Kidney (tissue), 14 donors: ENCODE results near the gene TATDN3. TPM values are rescaled to one million over a fixed set of nuclear protein-coding genes. Genes with fewer than 3 reads are reported as not detected.

Source experiments
- DNase-seq, 5 donors: peaks; one replicate each; pipeline ENCODE4 v3.0.0-alpha.2; 2013 to 2020
- FAIRE-seq: peaks from 2 replicates; lab custom pipeline; 2012; peaks lifted over from hg19 to GRCh38; lab: Jason Lieb, UNC
- H3K27ac ChIP-seq, 2 donors: one replicate each; pipeline ENCODE4 v1.7.0; 2013; ENCODE audit warnings: low read depth in 2 of 2, low read length in 2 of 2, inconsistent platforms in 1 of 2
- H3K27me3 ChIP-seq: one replicate; pipeline ENCODE4 v1.7.1; 2013; ENCODE audit warnings: low read length, inconsistent platforms; ENCODE audit not compliant: control insufficient read depth, insufficient read depth
- H3K36me3 ChIP-seq, 3 donors: one replicate each; pipeline versions ENCODE4 v1.7.0 to v1.7.1; 2013; ENCODE audit warnings: low read length in 3 of 3, control low read depth in 1 of 3, inconsistent platforms in 1 of 3; ENCODE audit not compliant: insufficient read depth in 3 of 3, control insufficient read depth in 2 of 3
- H3K4me1 ChIP-seq, 3 donors: one replicate each; pipeline versions ENCODE4 v1.7.0 to v1.7.1; 2013; ENCODE audit warnings: low read length in 3 of 3, inconsistent platforms in 1 of 3, low read depth in 1 of 3; ENCODE audit not compliant: control insufficient read depth in 2 of 3, insufficient read depth in 2 of 3
- H3K4me3 ChIP-seq, 3 donors: one replicate each; pipeline versions ENCODE4 v1.7.0 to v1.8.1; 2013; ENCODE audit warnings: low read length in 3 of 3, control low read depth in 1 of 3, inconsistent platforms in 1 of 3
- H3K9ac ChIP-seq, 3 donors: one replicate each; pipeline versions ENCODE4 v1.7.0 to v1.7.1; 2013; ENCODE audit warnings: low read length in 3 of 3, control low read depth in 1 of 3, inconsistent platforms in 1 of 3
- H3K9me3 ChIP-seq, 3 donors: one replicate each; pipeline versions ENCODE4 v1.7.0 to v1.7.1; 2013; ENCODE audit warnings: low read length in 3 of 3, control low read depth in 1 of 3, inconsistent platforms in 1 of 3; ENCODE audit not compliant: control insufficient read depth in 2 of 3, insufficient read depth in 1 of 3
- CTCF ChIP-seq: IDR thresholded peaks from 3 replicates; pipeline ENCODE4 v1.5.1; 2012; ENCODE audit warnings: mild to moderate bottlenecking, moderate library complexity, borderline replicate concordance; ENCODE audit not compliant: insufficient read depth; ENCODE audit errors: extremely low read depth
- intact Hi-C: fragments of 100-400 bp; cut with DNase I; formaldehyde crosslinking; loops from one replicate; pipeline ENCODE4 v1.11.1; 2022
- polyA plus RNA-seq: library from polyadenylated mRNA; stranded (reverse); fragments of 350-450 nt; fragmentation: Illumina TruSeq; extraction: RNeasy Lipid Tissue Mini Kit (QIAGEN cat#74804); gene quantifications from one replicate; pipeline ENCODE4 v1.2.3, GENCODE V29; 2014; ENCODE audit warnings: low read depth, low replicate concordance; ENCODE audit not compliant: insufficient read depth
- total RNA-seq: library from RNA; stranded (reverse); fragmentation: NEBNext Ultra II Directional; extraction: Animal tissue kit (Norgen Biotek cat#: 25700); gene quantifications from one replicate; pipeline ENCODE4 v1.2.1, GENCODE V29; 2021
- donor health status: control.
- donor health status: control.
- donor health status: control.
- donor health status: control.
- donor health status: control.
- donor health status: DM: yes; HTN: yes; CAD: no.
- donor health status: Normal renal cell carcinoma (clear cell type).

Gene TATDN3
- total and polyA plus RNA-seq, 2 donors from 2014 or later, result 18.6 to 19.5 TPM

DNA sequence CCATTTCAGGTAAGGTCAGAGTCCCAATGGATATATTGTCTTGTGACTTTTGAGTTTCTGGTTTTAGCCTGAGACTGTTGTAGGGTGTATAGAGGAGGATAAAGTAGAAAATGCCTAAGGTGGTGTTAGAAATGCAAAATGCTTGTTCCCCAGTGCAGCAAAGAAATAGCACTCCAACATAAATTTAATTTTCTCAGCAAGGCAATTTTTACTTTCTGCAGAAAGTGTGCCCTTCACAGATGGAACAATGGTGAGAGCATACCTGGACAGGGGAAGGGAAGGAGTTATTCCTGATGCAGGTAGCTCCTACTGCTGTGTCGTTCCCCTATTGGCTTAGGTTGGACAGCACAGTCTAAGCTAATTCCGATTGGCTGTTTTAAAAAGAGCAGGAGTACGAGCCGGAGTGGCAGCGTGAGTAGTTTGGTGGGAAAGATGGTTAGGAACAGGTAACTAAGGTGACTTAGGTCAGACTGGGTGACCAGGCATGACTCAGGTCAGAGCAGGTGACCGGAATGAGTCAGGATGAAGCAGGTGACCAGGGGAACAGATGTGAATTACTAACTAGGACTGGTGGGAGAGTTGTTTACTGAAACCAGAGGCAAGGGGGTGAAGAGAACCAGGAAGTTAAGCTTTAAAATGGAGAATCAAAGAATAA is 34.2 kb downstream of the TATDN3 start:
- DNase-seq (no peak), FAIRE-seq (no peak)
- Histone ChIP-seq H3K9me3 (peaks cover 0 to 16% (median 0%) of the 10 kb centered on the region in 3 donors), H3K27ac (no peak overlapping the region), H3K4me3 (no peak overlapping the region), H3K9ac (no peak overlapping the region), H3K4me1 (no peaks in the 10 kb centered on the region), H3K27me3 (no peaks in the 10 kb centered on the region), H3K36me3 (no peaks in the 10 kb centered on the region)
- no peak for TF ChIP-seq CTCF
- intact Hi-C loops, result no loop called here

- no peak for FAIRE-seq
- no peaks in the 10 kb centered on the region for H3K27me3 ChIP-seq
- no peak for TF ChIP-seq CTCF
- no peak overlapping the region for H3K27ac ChIP-seq
- no peak overlapping the region for H3K4me3 ChIP-seq
- H3K4me1 ChIP-seq, result no peaks in the 10 kb centered on the region
- no peaks in the 10 kb centered on the region for H3K36me3 ChIP-seq
- no peak overlapping the region for H3K9ac ChIP-seq
- no peak for DNase-seq
- intact Hi-C loops, result no loop called here
- H3K9me3 ChIP-seq, result peaks cover 0 to 16% (median 0%) of the 10 kb centered on the region in 3 donors
Measured at GRCh38 chr1:212827171-212827776, 35.6 kb downstream of the TATDN3 start.

- peaks cover 0 to 16% (median 0%) of the 10 kb centered on the region in 3 donors for H3K9me3 ChIP-seq
- no peak for TF ChIP-seq CTCF
- DNase-seq (peak in 1 of 5 donors; percentile 1), FAIRE-seq (no peak)
- no peak overlapping the region for H3K9ac ChIP-seq
- intact Hi-C loops, result no loop called here
- no peaks in the 10 kb centered on the region for H3K36me3 ChIP-seq
- no peak overlapping the region for H3K27ac ChIP-seq
- peaks cover 0 to 2% (median 0%) of the 10 kb centered on the region in 3 donors for H3K4me1 ChIP-seq
- H3K27me3 ChIP-seq, result no peaks in the 10 kb centered on the region
- no peak overlapping the region for H3K4me3 ChIP-seq
Measured at GRCh38 chr1:212827831-212828278, 36.2 kb downstream of the TATDN3 start.
